GM23338 (cell line): ENCODE results near the gene SMYD1. TPM values are rescaled to one million over a fixed set of nuclear protein-coding genes. Genes with fewer than 3 reads are reported as not detected.

ENCODE experiments used
- ATAC-seq: fragments of 200-7000 bp; cut with Tn5 transposase; 3 replicates; pipeline ENCODE4 v1.9.1; 2020
- DNase-seq: peaks from one replicate; pipeline ENCODE4 v3.0.0-alpha.2; 2015; ENCODE audit warnings: low spot score
- H2AFZ ChIP-seq: fragments of 200-600 bp; sonication (generic); 2 replicates; pipeline ENCODE4 v1.8.0; 2016; ENCODE audit warnings: antibody characterized with exemption, mild to moderate bottlenecking, moderate library complexity
- H3F3A ChIP-seq: fragments of 200-600 bp; sonication (generic); replicated peaks from 2 replicates; pipeline ENCODE4 v1.8.0; 2017; ENCODE audit warnings: antibody characterized with exemption, mixed run types, low read depth
- H3K27ac ChIP-seq: fragments of 200-600 bp; sonication (generic); 2 replicates; pipeline ENCODE4 v1.6.1; 2016; ENCODE audit warnings: low read depth
- H3K27me3 ChIP-seq: fragments of 200-600 bp; sonication (generic); 2 replicates; pipeline ENCODE4 v1.8.0; 2016; ENCODE audit warnings: mild to moderate bottlenecking, mixed run types, moderate library complexity; ENCODE audit not compliant: insufficient read depth
- H3K36me3 ChIP-seq: fragments of 200-600 bp; sonication (generic); 2 replicates; pipeline ENCODE4 v1.8.0; 2016; ENCODE audit warnings: mild to moderate bottlenecking; ENCODE audit not compliant: insufficient read depth
- H3K4me1 ChIP-seq: fragments of 200-600 bp; sonication (generic); 2 replicates; pipeline ENCODE4 v1.8.0; 2016; ENCODE audit warnings: mild to moderate bottlenecking, moderate library complexity; ENCODE audit not compliant: insufficient read depth
- H3K4me2 ChIP-seq: fragments of 200-600 bp; sonication (generic); 2 replicates; pipeline ENCODE4 v1.7.1; 2017; ENCODE audit warnings: mixed run types
- H3K4me3 ChIP-seq: fragments of 200-600 bp; sonication (generic); 2 replicates; pipeline ENCODE4 v1.6.1; 2016; ENCODE audit warnings: mixed run types
- H3K79me2 ChIP-seq: fragments of 200-600 bp; sonication (generic); replicated peaks from 2 replicates; pipeline ENCODE4 v1.8.0; 2017; ENCODE audit warnings: mild to moderate bottlenecking; ENCODE audit not compliant: insufficient read depth
- H3K9me2 ChIP-seq: fragments of 200-600 bp; sonication (generic); 2 replicates; pipeline ENCODE4 v1.8.0; 2017; ENCODE audit not compliant: insufficient read depth
- H4K20me1 ChIP-seq: fragments of 200-600 bp; sonication (generic); replicated peaks from 2 replicates; pipeline ENCODE4 v1.8.0; 2017; ENCODE audit warnings: mild to moderate bottlenecking; ENCODE audit not compliant: insufficient read depth
- H3K27ac Mint-ChIP-seq: 2 replicates; pipeline ENCODE4 v1.8.0; 2020; ENCODE audit warnings: inconsistent platforms, mild to moderate bottlenecking, moderate library complexity, mixed read lengths
- H3K27me3 Mint-ChIP-seq: 3 replicates; pipeline ENCODE4 v1.8.0; 2022; ENCODE audit warnings: low read depth, mild to moderate bottlenecking, moderate library complexity, mixed read lengths, inconsistent platforms; ENCODE audit not compliant: insufficient read depth, poor library complexity
- H3K36me3 Mint-ChIP-seq: 3 replicates; pipeline ENCODE4 v1.8.0; 2021; ENCODE audit warnings: low read depth, mild to moderate bottlenecking, inconsistent platforms, moderate library complexity, mixed read lengths
- H3K4me1 Mint-ChIP-seq: 3 replicates; pipeline ENCODE4 v1.8.0; 2020; ENCODE audit warnings: mild to moderate bottlenecking, inconsistent platforms, mixed read lengths
- H3K4me3 Mint-ChIP-seq: 3 replicates; pipeline ENCODE4 v1.8.0; 2021; ENCODE audit warnings: moderate library complexity, mild to moderate bottlenecking, inconsistent platforms, mixed read lengths
- H3K9me3 Mint-ChIP-seq: 3 replicates; pipeline ENCODE4 v1.8.0; 2020; ENCODE audit warnings: moderate library complexity, mild to moderate bottlenecking, inconsistent platforms, mixed read lengths
- EZH2 ChIP-seq: fragments of 200-600 bp; sonication (generic); IDR thresholded peaks from one replicate; pipeline ENCODE4 v1.8.0; 2017; ENCODE audit warnings: antibody characterized with exemption, mild to moderate bottlenecking, low read depth; ENCODE audit not compliant: unreplicated experiment
- EZH2phosphoT487 ChIP-seq: fragments of 200-600 bp; sonication (generic); IDR thresholded peaks from one replicate; pipeline ENCODE4 v1.8.1; 2018; ENCODE audit warnings: antibody characterized with exemption; ENCODE audit not compliant: unreplicated experiment
- NANOG ChIP-seq: IDR thresholded peaks from 2 replicates; pipeline ENCODE4 v1.6.1; 2016; ENCODE audit warnings: antibody characterized with exemption, borderline replicate concordance
- POLR2AphosphoS5 ChIP-seq: IDR thresholded peaks from 2 replicates; pipeline ENCODE4 v1.6.1; 2016; ENCODE audit warnings: antibody characterized with exemption, low read depth
- STAT1 ChIP-seq: IDR thresholded peaks from one replicate; pipeline ENCODE4 v1.6.1; 2016; ENCODE audit warnings: antibody characterized with exemption; ENCODE audit not compliant: unreplicated experiment
- ZNF331 ChIP-seq: fragments of 250-450 bp; sonication (Bioruptor Pico); IDR thresholded peaks from 2 replicates; pipeline ENCODE4 v1.5.0; 2020; ENCODE audit warnings: low read depth, mild to moderate bottlenecking, moderate library complexity
- polyA plus RNA-seq: library from polyadenylated mRNA; unstranded; fragments of >200 nt; fragmentation: Nextera tagmentation; extraction: Ambion mirVana; gene quantifications from 2 replicates; pipeline ENCODE4 v1.2.1, GENCODE V29; 2016
- total RNA-seq: library from RNA; depleted of rRNA; stranded (reverse); fragments of >200 nt; shearing (Covaris generic); gene quantifications from 2 replicates; pipeline ENCODE4 v1.2.3, GENCODE V29; 2014
- TF ChIP-seq, protein P1 (sequence below): fragments of 250-450 bp; sonication (Bioruptor Pico); IDR thresholded peaks from 2 replicates; pipeline ENCODE4 v1.5.0; 2020; ENCODE audit warnings: mild to moderate bottlenecking, moderate library complexity
- TF ChIP-seq, protein P2 (sequence below), 2 experiments: fragments of 200-600 bp in 1 of 2; sonication (generic) in 1 of 2; conservative IDR thresholded peaks; 2 replicates each; pipeline versions ENCODE4 v1.5.1 to v1.6.1; 2016 to 2017; ENCODE audit warnings: antibody characterized with exemption in 2 of 2, low read depth in 2 of 2, mild to moderate bottlenecking in 2 of 2, moderate library complexity in 1 of 2

The SMYD1 gene
- total and polyA plus RNA-seq, 2 experiments from 2014 or later, result 0.07 TPM; not detected in 1

DNA sequence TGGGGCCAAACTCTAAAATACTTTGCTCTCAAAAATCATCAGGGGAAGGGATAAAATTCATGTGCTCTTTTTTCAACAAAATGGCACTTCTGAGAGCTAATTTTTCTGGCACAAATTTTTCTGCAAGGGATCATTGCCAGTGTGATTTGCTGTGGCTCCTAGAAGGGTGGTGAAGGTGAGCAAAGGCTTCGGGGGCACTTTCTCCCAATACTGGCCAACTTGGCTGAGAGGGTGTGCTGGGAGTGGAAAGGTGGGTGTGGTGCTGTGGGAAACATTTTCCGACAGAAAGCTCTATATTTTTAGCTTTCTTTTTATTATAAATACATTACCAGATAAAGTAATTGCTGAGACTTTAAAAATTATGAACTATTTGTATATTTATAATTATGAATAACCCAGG lies 419 bp downstream of the SMYD1 start (continued):
- TF ChIP-seq, protein P1, sequence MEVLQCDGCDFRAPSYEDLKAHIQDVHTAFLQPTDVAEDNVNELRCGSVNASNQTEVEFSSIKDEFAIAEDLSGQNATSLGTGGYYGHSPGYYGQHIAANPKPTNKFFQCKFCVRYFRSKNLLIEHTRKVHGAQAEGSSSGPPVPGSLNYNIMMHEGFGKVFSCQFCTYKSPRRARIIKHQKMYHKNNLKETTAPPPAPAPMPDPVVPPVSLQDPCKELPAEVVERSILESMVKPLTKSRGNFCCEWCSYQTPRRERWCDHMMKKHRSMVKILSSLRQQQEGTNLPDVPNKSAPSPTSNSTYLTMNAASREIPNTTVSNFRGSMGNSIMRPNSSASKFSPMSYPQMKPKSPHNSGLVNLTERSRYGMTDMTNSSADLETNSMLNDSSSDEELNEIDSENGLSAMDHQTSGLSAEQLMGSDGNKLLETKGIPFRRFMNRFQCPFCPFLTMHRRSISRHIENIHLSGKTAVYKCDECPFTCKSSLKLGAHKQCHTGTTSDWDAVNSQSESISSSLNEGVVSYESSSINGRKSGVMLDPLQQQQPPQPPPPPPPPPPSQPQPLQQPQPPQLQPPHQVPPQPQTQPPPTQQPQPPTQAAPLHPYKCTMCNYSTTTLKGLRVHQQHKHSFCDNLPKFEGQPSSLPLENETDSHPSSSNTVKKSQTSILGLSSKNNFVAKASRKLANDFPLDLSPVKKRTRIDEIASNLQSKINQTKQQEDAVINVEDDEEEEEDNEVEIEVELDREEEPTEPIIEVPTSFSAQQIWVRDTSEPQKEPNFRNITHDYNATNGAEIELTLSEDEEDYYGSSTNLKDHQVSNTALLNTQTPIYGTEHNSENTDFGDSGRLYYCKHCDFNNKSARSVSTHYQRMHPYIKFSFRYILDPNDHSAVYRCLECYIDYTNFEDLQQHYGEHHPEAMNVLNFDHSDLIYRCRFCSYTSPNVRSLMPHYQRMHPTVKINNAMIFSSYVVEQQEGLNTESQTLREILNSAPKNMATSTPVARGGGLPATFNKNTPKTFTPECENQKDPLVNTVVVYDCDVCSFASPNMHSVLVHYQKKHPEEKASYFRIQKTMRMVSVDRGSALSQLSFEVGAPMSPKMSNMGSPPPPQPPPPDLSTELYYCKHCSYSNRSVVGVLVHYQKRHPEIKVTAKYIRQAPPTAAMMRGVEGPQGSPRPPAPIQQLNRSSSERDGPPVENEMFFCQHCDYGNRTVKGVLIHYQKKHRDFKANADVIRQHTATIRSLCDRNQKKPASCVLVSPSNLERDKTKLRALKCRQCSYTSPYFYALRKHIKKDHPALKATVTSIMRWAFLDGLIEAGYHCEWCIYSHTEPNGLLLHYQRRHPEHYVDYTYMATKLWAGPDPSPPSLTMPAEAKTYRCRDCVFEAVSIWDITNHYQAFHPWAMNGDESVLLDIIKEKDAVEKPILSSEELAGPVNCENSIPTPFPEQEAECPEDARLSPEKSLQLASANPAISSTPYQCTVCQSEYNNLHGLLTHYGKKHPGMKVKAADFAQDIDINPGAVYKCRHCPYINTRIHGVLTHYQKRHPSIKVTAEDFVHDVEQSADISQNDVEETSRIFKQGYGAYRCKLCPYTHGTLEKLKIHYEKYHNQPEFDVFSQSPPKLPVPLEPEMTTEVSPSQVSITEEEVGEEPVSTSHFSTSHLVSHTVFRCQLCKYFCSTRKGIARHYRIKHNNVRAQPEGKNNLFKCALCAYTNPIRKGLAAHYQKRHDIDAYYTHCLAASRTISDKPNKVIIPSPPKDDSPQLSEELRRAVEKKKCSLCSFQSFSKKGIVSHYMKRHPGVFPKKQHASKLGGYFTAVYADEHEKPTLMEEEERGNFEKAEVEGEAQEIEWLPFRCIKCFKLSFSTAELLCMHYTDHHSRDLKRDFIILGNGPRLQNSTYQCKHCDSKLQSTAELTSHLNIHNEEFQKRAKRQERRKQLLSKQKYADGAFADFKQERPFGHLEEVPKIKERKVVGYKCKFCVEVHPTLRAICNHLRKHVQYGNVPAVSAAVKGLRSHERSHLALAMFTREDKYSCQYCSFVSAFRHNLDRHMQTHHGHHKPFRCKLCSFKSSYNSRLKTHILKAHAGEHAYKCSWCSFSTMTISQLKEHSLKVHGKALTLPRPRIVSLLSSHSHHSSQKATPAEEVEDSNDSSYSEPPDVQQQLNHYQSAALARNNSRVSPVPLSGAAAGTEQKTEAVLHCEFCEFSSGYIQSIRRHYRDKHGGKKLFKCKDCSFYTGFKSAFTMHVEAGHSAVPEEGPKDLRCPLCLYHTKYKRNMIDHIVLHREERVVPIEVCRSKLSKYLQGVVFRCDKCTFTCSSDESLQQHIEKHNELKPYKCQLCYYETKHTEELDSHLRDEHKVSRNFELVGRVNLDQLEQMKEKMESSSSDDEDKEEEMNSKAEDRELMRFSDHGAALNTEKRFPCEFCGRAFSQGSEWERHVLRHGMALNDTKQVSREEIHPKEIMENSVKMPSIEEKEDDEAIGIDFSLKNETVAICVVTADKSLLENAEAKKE (CRISPR knock-in tag), result no peak
- TF ChIP-seq NANOG (no peak), ZNF331 (CRISPR knock-in tag) (no peak), POLR2AphosphoS5 (no peak), EZH2phosphoT487 (no peak)

DNA sequence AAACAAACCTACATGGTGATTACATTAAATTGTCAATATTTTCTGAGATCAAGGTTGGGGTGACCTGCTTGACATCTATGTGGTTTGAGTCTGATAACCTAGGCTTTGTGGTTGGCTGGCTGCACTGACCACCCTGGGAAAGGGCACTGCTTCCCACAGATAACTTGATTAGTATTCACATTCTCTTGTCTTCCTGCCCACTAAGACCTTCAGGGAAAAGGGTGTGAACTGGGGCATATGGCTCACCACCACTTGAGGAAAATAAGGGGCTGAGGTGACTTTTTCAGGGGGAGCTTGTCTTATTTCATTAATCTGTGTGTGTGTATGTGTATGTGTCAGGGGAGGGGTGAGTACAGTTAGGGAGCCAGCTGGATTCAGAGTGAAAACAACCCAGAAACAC lies 1.5 kb downstream of the SMYD1 start:
- no peaks in the 10 kb centered on the region for H3K9me2 ChIP-seq
- no peaks in the 10 kb centered on the region for H3K27me3 ChIP-seq
- no peaks in the 10 kb centered on the region for H3K36me3 ChIP-seq
- H3K27ac ChIP-seq, result no peak overlapping the region
- Mint-ChIP-seq H3K4me3 (no peak overlapping the region), H3K27me3 (no peaks in the 10 kb centered on the region), H3K4me1 (peaks cover 26% of the 10 kb centered on the region), H3K27ac (no peak overlapping the region), H3K36me3 (no peaks in the 10 kb centered on the region; the same call in 2 of the 3 replicates), H3K9me3 (peaks cover 12% of the 10 kb centered on the region)
- ATAC-seq (no peak), DNase-seq (no peak)
- no peak overlapping the region for H3K4me3 ChIP-seq
- H4K20me1 ChIP-seq, result no peaks in the 10 kb centered on the region
- H3F3A ChIP-seq, result no peaks in the 10 kb centered on the region
- peaks cover 17% of the 10 kb centered on the region for H3K4me1 ChIP-seq
- H3K4me2 ChIP-seq, result no peak overlapping the region
- no peak overlapping the region for H2AFZ ChIP-seq
- H3K79me2 ChIP-seq, result no peaks in the 10 kb centered on the region
- TF ChIP-seq NANOG (no peak), EZH2phosphoT487 (no peak), EZH2 (no peak), STAT1 (no peak)
- TF ChIP-seq, protein P1 (CRISPR knock-in tag), result no peak
- TF ChIP-seq, protein P2, sequence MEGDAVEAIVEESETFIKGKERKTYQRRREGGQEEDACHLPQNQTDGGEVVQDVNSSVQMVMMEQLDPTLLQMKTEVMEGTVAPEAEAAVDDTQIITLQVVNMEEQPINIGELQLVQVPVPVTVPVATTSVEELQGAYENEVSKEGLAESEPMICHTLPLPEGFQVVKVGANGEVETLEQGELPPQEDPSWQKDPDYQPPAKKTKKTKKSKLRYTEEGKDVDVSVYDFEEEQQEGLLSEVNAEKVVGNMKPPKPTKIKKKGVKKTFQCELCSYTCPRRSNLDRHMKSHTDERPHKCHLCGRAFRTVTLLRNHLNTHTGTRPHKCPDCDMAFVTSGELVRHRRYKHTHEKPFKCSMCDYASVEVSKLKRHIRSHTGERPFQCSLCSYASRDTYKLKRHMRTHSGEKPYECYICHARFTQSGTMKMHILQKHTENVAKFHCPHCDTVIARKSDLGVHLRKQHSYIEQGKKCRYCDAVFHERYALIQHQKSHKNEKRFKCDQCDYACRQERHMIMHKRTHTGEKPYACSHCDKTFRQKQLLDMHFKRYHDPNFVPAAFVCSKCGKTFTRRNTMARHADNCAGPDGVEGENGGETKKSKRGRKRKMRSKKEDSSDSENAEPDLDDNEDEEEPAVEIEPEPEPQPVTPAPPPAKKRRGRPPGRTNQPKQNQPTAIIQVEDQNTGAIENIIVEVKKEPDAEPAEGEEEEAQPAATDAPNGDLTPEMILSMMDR (conservative IDR thresholded peaks at IDR 0.05; ENCODE audit: low read depth in 2 of 2), result no peak
